Right lobe of liver (tissue), 4 donors: ENCODE measurements around the gene CATSPER1.

Experiments used
- CTCF ChIP-seq, 4 donors: fragments of 200-600 bp in 3 of 4; fragments of 450-650 bp in 1 of 4; IDR thresholded peaks; one replicate each; pipeline versions ENCODE4 v1.5.1 to v1.8.0; 2016 to 2022; ENCODE audit warnings: antibody characterized with exemption in 4 of 4, mild to moderate bottlenecking in 2 of 4
- POLR2A ChIP-seq: fragments of 450-650 bp; IDR thresholded peaks from one replicate; pipeline ENCODE4 v1.6.1; 2017; ENCODE audit warnings: antibody characterized with exemption, mild to moderate bottlenecking
- donor health status: DM: no; HTN: no; CAD: no.
- donor health status: DM: no; HTN: no; CAD: no.
- donor health status: DM: no; HTN: yes; CAD: no.

GRCh38 chr11:66042227-66042995 is 16.1 kb upstream of the CATSPER1 start:
- TF ChIP-seq POLR2A (no peak), CTCF (IDR thresholded peaks at IDR 0.05) (no peak)
